ENCODE measurements around the gene UBL3.

The UBL3 gene

GRCh38 chr13:29850213-29850898, at the start of gene UBL3:
Gene UBL3, minus strand, starts transcription at chr13:29850617. Its CDS starts 1,079 bp downstream, at chr13:29849538.
- DNase-seq, result peak; percentile 94

- DNase-seq, result no peak
These were observed 46.7 kb upstream of the UBL3 start for GRCh38 chr13:29897102-29897501.

GRCh38 chr13:29893438-29893837, 43.0 kb upstream of the UBL3 start:
- no peak for DNase-seq

- no peak for DNase-seq
These were observed 41.7 kb upstream of the UBL3 start for GRCh38 chr13:29892151-29892550.

- no peak for DNase-seq
These were observed 38.7 kb upstream of the UBL3 start for GRCh38 chr13:29889111-29889510.

GRCh38 chr13:29888306-29888705, 37.9 kb upstream of the UBL3 start:
- DNase-seq, result no peak

- DNase-seq, result no peak
These were observed 37.3 kb upstream of the UBL3 start for GRCh38 chr13:29887686-29888085.

GRCh38 chr13:29887030-29887557, 36.7 kb upstream of the UBL3 start:
- no peak for DNase-seq

GRCh38 chr13:29886446-29886845, 36.0 kb upstream of the UBL3 start:
- no peak for DNase-seq

GRCh38 chr13:29885989-29886388, 35.6 kb upstream of the UBL3 start:
- DNase-seq, result no peak

- no peak for DNase-seq
These were observed 34.4 kb upstream of the UBL3 start for GRCh38 chr13:29884671-29885430.

GRCh38 chr13:29883941-29884518, 33.6 kb upstream of the UBL3 start:
- no peak for DNase-seq

GRCh38 chr13:29882076-29882475, 31.7 kb upstream of the UBL3 start:
- DNase-seq, result no peak

GRCh38 chr13:29878101-29878500, 27.7 kb upstream of the UBL3 start:
- no peak for DNase-seq

GRCh38 chr13:29877456-29878078, 27.1 kb upstream of the UBL3 start:
- no peak for DNase-seq

- DNase-seq, result no peak
These were observed 25.2 kb upstream of the UBL3 start for GRCh38 chr13:29875646-29876045.

GRCh38 chr13:29868581-29868980, 18.2 kb upstream of the UBL3 start:
- no peak for DNase-seq

- DNase-seq, result no peak
These were observed 15.5 kb upstream of the UBL3 start for GRCh38 chr13:29865934-29866333.

GRCh38 chr13:29861694-29862110, 11.3 kb upstream of the UBL3 start:
- DNase-seq, result no peak

GRCh38 chr13:29859971-29860370, 9.6 kb upstream of the UBL3 start:
- no peak for DNase-seq

GRCh38 chr13:29858667-29859066, 8.2 kb upstream of the UBL3 start:
- no peak for DNase-seq

GRCh38 chr13:29858231-29858630, 7.8 kb upstream of the UBL3 start:
- no peak for DNase-seq

- no peak for DNase-seq
These were observed 6.7 kb upstream of the UBL3 start for GRCh38 chr13:29857085-29857484.
